GM19455 (cell line): ENCODE data around the gene AZGP1.
"Not testable (repeated sequence)": the region's sequence is repeated elsewhere in the genome, so short reads cannot be mapped to it uniquely, and the experiment has no call there.

ENCODE experiments used
- ATAC-seq: cut with Tn5 transposase; IDR thresholded peaks from one replicate; pipeline ENCODE4 v1.9.1; 2021; ENCODE audit not compliant: unreplicated experiment

AZGP1 gene

DNA sequence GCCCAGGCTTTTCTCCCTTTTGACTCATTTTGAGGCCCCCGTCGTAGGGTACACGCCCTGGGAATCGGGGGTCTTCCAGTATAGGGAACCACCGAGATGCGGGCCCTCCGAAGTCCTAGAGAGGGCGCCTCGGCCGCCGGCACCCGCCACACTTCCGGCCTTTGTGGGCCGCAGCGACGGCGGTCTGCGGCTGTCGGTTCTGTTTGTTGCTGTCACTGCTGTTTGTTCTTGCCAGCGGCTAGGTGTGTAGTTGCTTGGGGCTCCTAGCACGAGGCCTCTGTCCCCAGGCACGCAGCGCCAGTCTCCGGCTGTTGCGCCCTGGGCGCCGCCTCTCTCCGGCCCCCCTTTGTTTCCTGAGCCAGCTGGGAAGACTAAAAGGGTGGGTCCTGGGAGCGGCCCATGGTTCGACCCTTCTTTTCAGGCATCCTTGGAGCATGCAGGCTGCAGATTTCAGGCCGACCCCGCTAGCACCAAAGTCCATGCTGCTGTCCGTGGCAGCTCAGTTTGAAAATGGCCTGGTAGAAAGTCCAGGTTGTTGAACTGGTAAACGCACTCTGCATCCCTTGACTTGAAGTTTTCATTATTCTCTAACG, 21.8 kb upstream of the AZGP1 start:
- no peak for ATAC-seq

DNA sequence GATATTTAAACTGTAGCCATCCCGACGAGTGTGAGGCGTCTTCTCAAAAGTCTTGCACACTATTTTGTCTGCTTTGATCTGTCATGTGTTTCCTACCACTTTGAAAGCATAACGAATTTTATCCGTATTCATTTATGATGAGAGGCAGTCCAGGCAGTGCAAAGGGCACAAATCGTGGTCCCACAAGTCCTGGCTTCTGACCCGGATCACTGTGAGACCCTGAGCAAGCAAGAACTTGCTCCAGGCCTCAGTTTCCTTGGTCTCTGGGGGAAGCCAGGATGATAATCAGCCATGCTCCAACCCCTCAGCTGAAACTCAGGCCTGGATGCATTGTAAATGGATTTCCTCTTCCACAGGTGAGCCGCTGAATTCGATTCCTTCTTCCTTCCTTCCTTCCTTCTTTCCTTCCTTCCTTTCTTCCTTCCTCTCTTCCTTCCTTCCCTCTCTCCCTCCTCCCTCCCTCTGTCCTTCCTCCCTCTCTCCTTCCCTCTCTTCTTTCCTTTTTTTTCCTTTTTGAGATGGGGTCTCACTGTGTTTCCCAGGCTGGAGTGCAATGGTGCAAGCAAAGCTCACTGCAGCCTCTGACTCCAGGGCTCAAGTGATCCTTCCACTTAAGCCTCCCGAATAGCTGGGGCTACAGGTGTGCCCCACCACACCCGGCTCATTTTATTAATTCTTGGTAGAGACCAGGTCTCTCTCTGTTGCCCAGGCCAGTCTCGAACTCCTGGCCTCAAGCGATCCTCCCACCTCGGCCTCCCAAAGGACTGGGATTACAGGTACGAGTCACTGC, 21.1 kb upstream of the AZGP1 start:
- ATAC-seq: no peak

DNA sequence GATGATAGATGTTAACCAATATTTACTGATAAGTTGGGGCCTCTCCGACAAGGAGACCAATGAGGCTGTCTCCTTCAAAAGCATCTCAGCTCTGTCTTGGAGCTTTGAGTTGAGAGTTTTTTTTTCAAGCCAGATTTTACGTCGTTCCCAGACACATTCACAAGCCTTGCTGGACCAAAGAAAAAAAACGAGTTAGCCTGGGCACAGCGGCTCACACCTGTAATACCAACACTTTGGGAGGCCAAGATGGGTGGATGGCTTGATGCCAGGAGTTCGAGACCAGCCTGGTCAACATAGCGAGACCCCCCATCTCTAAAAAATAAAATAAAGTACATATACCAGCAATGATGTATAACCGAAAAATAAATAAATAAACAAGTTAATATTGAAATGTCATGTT, 19.0 kb upstream of the AZGP1 start:
- ATAC-seq: no peak

DNA sequence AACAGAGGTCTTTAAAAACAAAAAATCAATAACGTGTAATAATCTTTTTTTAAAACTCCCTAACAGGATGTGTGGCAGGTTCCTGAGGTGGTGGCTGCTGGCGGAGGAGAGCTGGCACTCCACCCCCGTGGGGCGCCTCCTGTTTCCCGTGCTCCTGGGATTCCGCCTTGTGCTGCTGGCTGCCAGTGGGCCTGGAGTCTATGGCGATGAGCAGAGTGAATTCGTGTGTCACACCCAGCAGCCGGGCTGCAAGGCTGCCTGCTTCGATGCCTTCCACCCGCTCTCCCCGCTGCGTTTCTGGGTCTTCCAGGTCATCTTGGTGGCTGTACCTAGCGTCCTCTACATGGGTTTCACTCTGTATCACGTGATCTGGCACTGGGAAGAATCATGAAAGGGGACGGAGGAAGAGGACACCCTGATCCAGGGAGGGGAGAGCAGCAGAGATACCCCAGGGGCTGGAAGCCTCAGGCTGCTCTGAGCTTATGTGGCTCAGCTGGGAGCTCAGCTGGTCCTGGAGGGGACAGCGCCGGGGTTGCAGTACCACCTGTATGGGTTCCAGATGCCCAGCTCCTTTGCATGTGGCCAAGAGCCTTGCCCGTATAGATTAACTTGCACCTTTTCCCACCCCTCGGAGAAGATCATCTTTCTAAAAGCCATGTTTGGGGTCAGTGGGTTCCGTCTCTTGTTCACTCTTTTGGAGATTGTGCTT, 16.7 kb upstream of the AZGP1 start:
- ATAC-seq: no peak

DNA sequence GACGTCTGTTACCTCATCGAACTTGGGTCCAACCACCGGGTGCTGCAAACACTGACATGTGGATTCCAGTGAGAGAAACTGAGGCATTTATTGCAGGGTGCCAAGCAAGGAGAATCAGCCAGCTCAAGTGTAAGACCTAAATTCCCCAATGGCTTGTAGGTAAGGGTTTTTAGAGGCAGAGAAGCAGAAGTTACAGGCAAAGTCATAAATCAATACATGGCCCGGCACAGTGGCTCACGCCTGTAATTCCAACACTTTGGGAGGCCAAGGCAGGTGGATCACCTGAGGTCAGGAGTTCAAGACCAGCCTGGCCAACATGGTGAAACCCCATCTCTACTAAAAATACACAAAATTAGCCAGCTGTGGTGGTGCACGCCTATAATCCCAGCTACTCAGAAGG, 15.7 kb upstream of the AZGP1 start:
- ATAC-seq: not testable (repeated sequence)

DNA sequence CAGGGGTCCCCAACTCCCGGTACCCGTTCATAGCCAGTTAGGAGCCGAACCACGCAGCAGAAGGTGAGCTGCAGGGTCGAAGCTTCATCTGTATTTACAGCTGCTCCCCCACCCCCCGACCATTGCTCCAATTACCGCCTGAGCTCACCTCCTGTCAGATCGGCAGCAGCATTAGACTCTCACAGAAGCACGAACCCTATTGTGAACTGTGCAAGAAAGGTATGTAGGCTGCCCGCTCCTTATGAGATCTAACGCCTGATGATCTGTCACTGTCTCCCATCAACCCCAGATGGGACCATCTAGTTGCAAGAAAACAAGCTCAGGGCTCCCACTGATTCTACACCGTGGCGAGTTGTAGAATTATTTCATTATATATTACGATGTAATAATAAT, 14.6 kb upstream of the AZGP1 start:
- ATAC-seq: no peak

DNA sequence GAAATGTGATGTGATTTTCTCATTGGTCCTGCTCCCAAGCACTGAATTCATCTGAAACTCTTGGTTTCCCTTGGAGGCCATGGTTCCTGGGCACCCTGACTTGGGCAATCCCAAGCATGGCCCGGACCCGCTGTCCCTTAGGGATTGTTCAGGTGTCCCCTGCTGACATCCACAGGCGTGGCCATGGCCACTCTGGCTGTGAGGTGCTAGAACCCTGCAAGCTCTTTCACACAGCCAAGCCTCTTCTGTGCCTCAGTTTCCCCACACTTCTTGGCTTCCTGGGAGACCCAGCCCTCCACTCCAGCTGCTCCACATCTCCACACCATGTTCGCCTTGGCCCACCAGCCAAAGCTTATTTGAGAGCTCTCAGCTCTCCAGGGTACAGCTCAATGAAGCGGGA, 12.0 kb upstream of the AZGP1 start:
- no peak for ATAC-seq

DNA sequence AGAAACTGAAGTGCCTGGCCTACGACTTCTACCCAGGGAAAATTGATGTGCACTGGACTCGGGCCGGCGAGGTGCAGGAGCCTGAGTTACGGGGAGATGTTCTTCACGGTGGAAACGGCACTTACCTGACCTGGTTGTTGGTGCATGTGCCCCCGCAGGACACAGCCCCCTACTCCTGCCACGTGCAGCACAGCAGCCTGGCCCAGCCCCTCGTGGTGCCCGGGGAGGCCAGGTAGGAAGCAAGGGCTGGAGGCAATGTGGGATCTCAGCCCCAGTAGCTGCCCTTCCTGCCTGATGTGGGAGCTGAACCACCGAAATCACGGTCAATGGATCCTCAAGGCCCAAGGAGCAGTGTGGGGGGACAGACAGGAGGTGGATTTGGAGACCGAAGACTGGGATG, 11.5 kb upstream of the AZGP1 start:
- not testable (repeated sequence) for ATAC-seq

DNA sequence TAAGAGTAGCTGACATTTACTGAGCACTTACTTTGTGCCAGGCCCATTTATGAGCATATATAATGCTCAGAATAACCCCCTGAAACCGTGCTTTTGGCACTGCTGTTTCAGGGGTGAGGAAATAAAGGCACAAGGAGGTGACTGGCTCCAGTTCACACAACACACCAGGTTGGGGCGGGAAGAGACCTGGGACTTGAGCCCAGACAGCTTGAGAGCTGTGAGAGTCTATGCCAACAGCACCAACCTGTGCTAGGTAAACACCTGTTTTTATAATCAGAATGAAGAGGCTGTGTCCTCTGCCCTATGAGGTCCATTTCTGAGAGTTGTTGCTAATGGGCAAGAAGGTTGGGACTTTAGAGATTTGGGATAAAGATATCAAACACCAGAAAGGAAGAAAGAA, 8.8 kb upstream of the AZGP1 start:
- ATAC-seq: no peak

DNA sequence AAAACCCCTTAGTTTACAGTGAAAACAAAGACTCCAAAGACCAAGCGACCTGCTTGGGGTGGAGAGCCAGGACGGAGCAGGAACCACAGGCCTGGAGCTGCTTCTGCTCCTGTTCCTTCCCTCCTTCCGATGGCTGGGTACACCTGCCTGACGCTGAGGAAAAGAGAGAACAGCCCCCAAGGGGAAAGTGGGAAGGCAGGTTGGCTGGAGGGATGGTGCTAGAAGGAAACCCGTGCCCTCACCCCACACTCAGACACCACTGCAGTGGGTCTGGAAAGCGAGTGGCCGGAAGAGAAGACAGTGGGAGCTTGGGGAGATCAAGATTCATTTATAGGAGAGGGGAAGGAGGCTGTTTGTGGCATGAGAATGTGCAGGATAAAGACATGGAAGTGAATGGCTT, 5.2 kb upstream of the AZGP1 start:
- not testable (repeated sequence) for ATAC-seq

DNA sequence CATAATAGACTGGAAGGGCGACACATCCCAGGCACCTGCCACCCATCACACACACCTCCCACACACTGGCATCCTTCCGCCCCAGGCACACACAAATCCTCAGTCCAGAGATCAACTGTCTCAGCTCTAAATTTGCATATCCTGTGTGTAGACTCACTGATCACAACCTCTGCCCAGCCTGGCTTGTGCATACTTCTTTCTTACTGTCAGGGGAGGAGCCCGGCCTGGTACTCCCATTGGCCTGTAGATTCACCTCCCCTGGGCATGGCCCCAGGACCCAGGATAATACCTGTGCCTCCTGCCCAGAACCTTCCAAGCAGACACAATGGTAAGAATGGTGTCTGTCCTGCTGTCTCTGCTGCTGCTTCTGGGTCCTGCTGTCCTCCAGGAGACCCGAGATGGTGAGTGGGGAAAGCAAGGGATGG, 4.6 kb upstream of the AZGP1 start:
- not testable (repeated sequence) for ATAC-seq

DNA sequence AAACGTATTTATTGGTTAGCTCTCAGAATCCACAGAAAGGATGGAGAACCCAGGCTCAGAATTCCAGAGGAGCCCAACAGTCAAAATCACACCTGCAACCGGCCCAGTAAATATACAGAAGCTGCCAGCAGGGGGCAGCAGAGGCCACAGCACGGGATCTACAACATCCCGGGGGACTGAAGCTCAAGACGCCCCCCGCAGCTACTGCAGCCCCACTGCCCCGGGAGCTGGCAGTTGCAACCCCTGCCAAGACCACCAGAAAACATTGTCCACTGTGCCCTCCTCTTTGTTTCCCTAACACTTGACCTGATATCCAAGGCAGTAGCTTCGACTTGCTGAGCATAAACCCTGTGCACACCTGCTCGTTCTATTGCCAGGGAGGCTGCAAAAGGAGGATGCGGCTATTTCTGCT, 4.0 kb upstream of the AZGP1 start:
- not testable (repeated sequence) for ATAC-seq

DNA sequence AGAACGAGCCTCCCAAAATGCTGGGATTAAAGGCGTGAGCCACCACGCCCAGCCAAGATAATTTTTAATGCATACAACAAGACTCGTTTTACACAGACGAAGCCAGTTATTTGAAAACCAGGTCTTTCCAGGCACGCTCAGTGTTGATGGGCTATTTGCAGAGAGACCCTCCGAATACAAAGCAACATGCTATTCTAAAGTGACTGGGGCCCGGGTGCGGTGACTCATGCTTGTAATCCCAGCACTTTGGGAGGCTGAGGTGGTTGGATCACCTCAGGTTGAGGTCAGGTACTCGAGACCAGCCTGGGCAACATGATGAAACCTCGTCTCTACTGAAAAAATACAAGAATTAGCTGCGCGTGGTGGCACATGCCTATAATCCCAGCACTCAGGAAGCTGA, 795 bp upstream of the AZGP1 start:
- no peak for ATAC-seq

DNA sequence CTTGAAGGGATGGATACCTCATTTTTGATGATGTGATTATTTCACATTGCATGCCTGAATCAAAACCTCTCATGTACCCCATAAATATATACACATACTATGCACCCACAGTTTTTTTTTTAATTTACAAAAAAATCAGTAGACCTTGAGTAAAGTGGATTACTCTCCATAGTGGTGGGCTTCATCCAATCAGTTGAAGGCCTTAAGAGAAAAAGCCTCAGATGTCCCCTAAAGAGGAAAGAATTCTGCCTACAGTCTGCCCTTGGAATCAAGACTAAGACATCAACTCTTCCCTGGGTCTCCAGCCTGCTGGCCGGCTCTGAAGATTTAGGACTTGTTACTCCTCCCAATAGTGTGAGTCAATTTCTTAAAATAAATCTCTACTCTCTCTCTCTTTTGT, 1.1 kb downstream of the AZGP1 start:
- no peak for ATAC-seq

DNA sequence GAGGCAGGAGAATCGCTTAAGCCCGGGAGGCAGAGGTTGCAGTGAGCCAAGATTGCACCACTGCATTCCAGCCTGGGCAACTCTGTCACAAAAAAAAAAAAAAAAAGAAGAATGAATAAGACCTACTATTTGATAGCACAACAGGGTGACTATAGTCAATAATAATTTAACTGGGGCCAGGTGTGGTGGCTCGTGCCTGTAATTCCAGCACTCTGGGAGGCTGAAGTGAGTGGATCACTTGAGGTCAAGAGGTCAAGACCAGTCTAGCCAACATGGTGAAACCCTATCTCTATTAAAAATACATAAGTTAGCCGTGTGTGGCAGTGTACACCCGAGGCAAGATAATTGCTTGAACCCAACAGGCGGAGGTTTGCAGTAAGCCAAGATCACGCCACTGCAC, 2.0 kb downstream of the AZGP1 start:
- not testable (repeated sequence) for ATAC-seq

DNA sequence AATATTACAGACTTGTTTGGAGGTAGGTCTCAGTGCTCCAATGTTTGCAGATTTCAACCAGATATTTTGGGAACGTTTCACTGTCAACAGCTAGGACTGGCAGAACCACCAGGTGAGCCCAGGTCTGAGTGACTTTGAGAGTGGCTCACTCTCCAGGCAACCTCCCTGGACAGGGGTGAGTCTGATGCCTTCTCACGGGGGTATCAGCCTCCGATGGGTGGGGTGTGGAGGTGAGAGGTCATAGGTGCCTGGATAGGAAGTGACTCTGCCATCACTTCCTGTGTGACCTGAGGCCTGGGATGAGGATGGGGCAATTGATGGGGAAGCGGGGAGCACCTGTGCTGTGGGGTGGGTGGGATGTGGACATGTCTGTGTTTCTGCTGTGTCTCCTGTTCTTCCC, 4.6 kb downstream of the AZGP1 start:
- no peak for ATAC-seq

DNA sequence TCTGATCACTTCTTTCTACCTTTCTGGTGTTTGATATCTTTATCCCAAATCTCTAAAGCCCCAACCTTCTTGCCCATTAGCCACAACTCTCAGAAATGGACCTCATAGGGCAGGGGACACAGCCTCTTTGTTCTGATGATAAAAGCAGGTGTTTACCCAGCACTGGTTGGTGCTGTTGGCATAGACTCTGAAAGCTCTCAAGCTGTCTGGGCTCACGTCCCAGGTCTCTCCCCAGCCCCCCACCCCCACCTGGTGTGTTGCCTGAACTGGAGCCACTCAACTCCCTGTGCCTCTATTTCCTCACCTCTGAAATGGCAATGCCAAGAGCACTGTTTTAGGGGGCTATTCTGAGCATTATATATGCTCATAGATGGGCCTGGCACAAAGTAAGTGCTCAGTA, 6.0 kb downstream of the AZGP1 start:
- ATAC-seq: not testable (repeated sequence)

DNA sequence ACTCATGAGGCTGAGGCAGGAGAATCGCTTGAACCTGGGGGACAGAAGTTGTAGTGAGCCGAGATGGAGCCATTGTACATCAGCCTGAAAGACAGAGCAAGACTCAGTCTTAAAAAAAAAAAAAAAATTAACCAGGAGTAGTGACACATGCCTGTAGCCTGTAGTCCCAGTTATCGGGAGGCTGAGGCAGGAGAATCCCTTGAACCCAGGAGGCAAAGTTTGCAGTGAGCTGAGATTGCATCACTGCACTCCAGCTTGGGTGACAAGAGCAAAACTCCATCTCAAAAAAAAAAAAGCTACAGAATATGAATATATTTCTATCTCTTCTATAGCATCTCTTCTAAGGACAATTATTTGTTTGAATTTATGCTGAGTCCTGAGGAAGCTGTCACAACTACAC, 6.5 kb downstream of the AZGP1 start:
- no peak for ATAC-seq

DNA sequence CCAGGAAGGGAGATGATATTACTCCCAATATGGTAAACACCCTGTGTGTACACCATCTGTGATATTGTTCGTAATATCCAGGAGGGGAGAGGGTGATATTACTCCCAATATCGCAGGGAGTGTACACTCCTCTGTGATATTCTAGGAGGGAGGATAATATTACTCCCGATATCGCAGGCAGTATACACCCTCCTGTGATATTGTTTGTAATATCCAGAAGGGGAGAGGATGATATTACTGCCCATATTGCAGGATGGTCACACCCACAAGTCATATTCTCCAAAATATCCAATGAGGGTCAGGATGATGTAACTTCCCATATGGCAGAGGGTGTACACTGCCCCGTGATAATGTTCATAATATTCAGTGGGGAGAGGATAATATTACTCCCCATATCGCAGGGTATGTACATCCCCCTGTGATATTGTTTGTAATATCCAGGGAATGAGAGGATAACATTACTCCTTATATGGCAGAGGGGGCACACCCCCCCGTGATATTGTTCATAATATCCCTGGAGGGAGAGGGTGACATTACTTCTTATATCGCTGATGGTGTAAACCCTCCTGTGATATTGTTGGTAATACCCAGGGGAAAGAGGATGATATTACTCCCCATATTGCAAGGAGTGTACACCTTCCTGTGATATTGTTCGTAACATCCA, 17.1 kb downstream of the AZGP1 start:
- ATAC-seq: no peak

DNA sequence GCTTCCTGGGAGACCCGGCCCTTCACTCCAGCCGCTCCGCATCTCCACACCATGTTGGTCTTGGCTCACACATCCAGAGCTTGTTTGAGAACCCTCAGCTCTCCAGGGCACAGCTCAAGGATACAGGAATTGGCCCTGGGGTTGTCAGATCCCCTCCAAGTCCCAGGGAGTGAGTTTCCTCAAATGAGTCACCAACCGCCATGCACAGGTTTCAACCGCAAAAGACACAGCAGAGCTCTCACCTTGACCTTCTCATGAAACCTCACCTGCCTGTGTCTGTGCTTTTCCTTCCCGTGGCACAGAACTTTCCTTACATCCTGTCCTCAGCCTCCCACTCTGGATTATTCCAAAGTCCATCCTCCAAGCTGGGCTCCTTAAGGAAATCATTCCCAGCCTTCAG, 20.6 kb downstream of the AZGP1 start:
- no peak for ATAC-seq

DNA sequence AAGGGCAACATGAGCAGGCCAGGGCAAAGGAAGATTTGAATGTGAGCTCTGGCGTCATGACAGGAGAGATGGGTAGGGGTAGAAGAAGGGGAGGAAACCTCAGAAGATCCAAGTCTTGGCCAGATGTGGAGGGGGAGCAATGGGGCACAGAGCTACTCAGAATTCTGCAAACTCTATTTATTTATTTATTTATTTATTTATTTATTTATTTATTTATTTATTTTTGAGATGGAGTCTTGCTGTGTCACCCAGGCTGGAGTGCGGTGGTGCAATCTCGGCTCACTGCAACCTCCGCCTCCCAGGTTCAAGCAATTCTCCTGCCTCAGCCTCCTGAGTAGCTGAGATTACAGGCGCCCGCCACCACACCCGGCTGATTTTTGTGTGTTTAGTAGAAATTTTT, 21.2 kb downstream of the AZGP1 start:
- ATAC-seq: not testable (repeated sequence)

DNA sequence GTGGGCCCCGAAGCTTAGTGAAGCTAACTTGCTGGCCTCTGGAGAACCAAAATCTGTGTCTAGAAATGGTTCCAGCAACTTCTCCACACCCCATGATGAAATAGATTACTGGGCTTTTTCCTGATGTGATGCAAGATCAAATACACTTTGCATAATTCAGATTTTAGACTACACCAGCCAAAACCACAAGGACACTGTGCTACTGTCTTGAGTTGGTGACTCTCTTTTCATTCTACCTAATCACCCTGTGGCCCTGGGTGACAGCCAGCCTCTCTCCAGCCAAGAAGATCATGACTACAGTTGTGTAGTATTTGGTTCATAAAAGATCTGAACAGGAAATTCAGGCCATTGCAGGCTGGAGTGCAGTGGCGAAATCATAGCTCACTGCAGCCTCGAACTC, 22.2 kb downstream of the AZGP1 start:
- ATAC-seq: no peak
